Muscle of leg (tissue), 11 donors: Measurements from ENCODE around the gene MEN1. TPM values are rescaled to one million over a fixed set of nuclear protein-coding genes. Genes with fewer than 3 reads are reported as not detected.

Source experiments
- DNase-seq: peaks from one replicate; pipeline ENCODE4 v3.0.0; 2013
- H3K27ac ChIP-seq: one replicate; pipeline ENCODE4 v1.5.1; 2013; ENCODE audit warnings: mild to moderate bottlenecking, low read length, control low read depth
- H3K27me3 ChIP-seq: one replicate; pipeline ENCODE4 v1.6.1; 2013; ENCODE audit warnings: low read length; ENCODE audit not compliant: control insufficient read depth, insufficient read depth
- H3K36me3 ChIP-seq: one replicate; pipeline ENCODE4 v1.6.1; 2013; ENCODE audit warnings: low read length; ENCODE audit not compliant: control insufficient read depth, insufficient read depth
- H3K4me1 ChIP-seq: one replicate; pipeline ENCODE4 v1.6.1; 2013; ENCODE audit warnings: low read length; ENCODE audit not compliant: control insufficient read depth, insufficient read depth
- H3K4me3 ChIP-seq: one replicate; pipeline ENCODE4 v1.5.1; 2013; ENCODE audit warnings: low read length, control low read depth
- H3K9me3 ChIP-seq: replicated peaks from 2 replicates; pipeline ENCODE4 v1.6.1; 2013; ENCODE audit warnings: low read depth, low read length; ENCODE audit not compliant: control insufficient read depth
- WGBS: methylation state at CpG from one replicate; pipeline ENCODE4 v1.1.5; 2013; ENCODE audit warnings: missing lambda C conversion rate; ENCODE audit not compliant: insufficient coverage; 5-methylcytosine and 5-hydroxymethylcytosine counted together
- polyA plus RNA-seq, 8 donors: library from polyadenylated mRNA; unstranded; fragments of 120-200 nt; gene quantifications; one replicate each; pipeline versions ENCODE4 v1.2.1 to v1.2.3, GENCODE V29; 2013; ENCODE audit warnings: inconsistent platforms in 1 of 8, low replicate concordance in 1 of 8; ENCODE audit not compliant: insufficient read length in 8 of 8, insufficient read depth in 1 of 8
- total RNA-seq: library from RNA; stranded (reverse); fragments of 120-200 nt; gene quantifications from one replicate; pipeline ENCODE4 v1.2.4, GENCODE V29; 2013

The MEN1 gene
- total and polyA plus RNA-seq, 9 donors = 7.5 to 28.1 (median 22.1) TPM

- no peaks in the 10 kb centered on the region for H3K9me3 ChIP-seq
- no peaks in the 10 kb centered on the region for H3K27me3 ChIP-seq
- H3K4me1 ChIP-seq = peaks cover 76% of the 10 kb centered on the region
- no peak for DNase-seq
- peaks cover 73% of the 10 kb centered on the region for H3K36me3 ChIP-seq
- no peak overlapping the region for H3K4me3 ChIP-seq
- WGBS = 89% methylated on average over 21 of the region's 25 CpGs
- H3K27ac ChIP-seq = peak overlapping the region; percentile 13
Observed at GRCh38 chr11:64854157-64854533, 43.8 kb upstream of the MEN1 start.

GRCh38 chr11:64853709-64854108, 43.4 kb upstream of the MEN1 start:
- Histone ChIP-seq H3K36me3 (peaks cover 68% of the 10 kb centered on the region), H3K27ac (no peak overlapping the region), H3K4me1 (peaks cover 76% of the 10 kb centered on the region), H3K27me3 (no peaks in the 10 kb centered on the region), H3K9me3 (no peaks in the 10 kb centered on the region), H3K4me3 (no peak overlapping the region)
- DNase-seq = no peak
- 75% methylated on average over 18 of the region's 27 CpGs for WGBS

GRCh38 chr11:64852804-64853509, 42.6 kb upstream of the MEN1 start:
- H3K27ac ChIP-seq = no peak overlapping the region
- no peak overlapping the region for H3K4me3 ChIP-seq
- 75% methylated on average over 14 of the region's 24 CpGs for WGBS

GRCh38 chr11:64851831-64852351, 41.5 kb upstream of the MEN1 start:
- Histone ChIP-seq H3K27ac (peak overlapping the region; percentile 21), H3K4me1 (peaks cover 72% of the 10 kb centered on the region), H3K27me3 (no peaks in the 10 kb centered on the region), H3K4me3 (no peak overlapping the region), H3K36me3 (peaks cover 55% of the 10 kb centered on the region), H3K9me3 (no peaks in the 10 kb centered on the region)
- 76% methylated on average over 8 of the region's 8 CpGs for WGBS
- no peak for DNase-seq

More at GRCh38 chr11:64852804-64853509, 42.6 kb upstream of the MEN1 start:
- DNase-seq = no peak
- Histone ChIP-seq H3K27me3 (no peaks in the 10 kb centered on the region), H3K4me1 (peaks cover 75% of the 10 kb centered on the region), H3K9me3 (no peaks in the 10 kb centered on the region), H3K36me3 (peaks cover 63% of the 10 kb centered on the region)

- Histone ChIP-seq H3K27me3 (no peaks in the 10 kb centered on the region), H3K27ac (peak overlapping the region; percentile 21), H3K9me3 (no peaks in the 10 kb centered on the region), H3K36me3 (peaks cover 47% of the 10 kb centered on the region), H3K4me1 (peaks cover 64% of the 10 kb centered on the region), H3K4me3 (no peak overlapping the region)
- no peak for DNase-seq
- 43% methylated on average over 13 of the region's 13 CpGs for WGBS
Observed at GRCh38 chr11:64850979-64851567, 40.7 kb upstream of the MEN1 start.

- no peaks in the 10 kb centered on the region for H3K27me3 ChIP-seq
- 53% methylated on average over 8 of the region's 19 CpGs for WGBS
- peaks cover 36% of the 10 kb centered on the region for H3K36me3 ChIP-seq
- peak; percentile 68 for DNase-seq
- peak overlapping the region; percentile 47 for H3K27ac ChIP-seq
- H3K4me1 ChIP-seq = peaks cover 58% of the 10 kb centered on the region
- H3K9me3 ChIP-seq = no peaks in the 10 kb centered on the region
- no peak overlapping the region for H3K4me3 ChIP-seq
Observed at GRCh38 chr11:64849598-64850356, 39.4 kb upstream of the MEN1 start.

GRCh38 chr11:64848826-64849597, 38.7 kb upstream of the MEN1 start:
- no peak for DNase-seq
- 50% methylated on average over 11 of the region's 16 CpGs for WGBS
- no peaks in the 10 kb centered on the region for H3K27me3 ChIP-seq
- H3K4me1 ChIP-seq = peaks cover 53% of the 10 kb centered on the region
- H3K4me3 ChIP-seq = no peak overlapping the region
- no peak overlapping the region for H3K27ac ChIP-seq
- peaks cover 28% of the 10 kb centered on the region for H3K36me3 ChIP-seq
- H3K9me3 ChIP-seq = no peaks in the 10 kb centered on the region

- H3K4me3 ChIP-seq = no peak overlapping the region
- no peaks in the 10 kb centered on the region for H3K27me3 ChIP-seq
- H3K9me3 ChIP-seq = no peaks in the 10 kb centered on the region
- peaks cover 21% of the 10 kb centered on the region for H3K36me3 ChIP-seq
- 72% methylated on average over 4 of the region's 6 CpGs for WGBS
- DNase-seq = no peak
- no peak overlapping the region for H3K27ac ChIP-seq
- peaks cover 53% of the 10 kb centered on the region for H3K4me1 ChIP-seq
Observed at GRCh38 chr11:64848214-64848825, 38.0 kb upstream of the MEN1 start.

GRCh38 chr11:64846998-64847666, 36.8 kb upstream of the MEN1 start:
- no peak overlapping the region for H3K27ac ChIP-seq
- peaks cover 9% of the 10 kb centered on the region for H3K36me3 ChIP-seq
- no peak overlapping the region for H3K4me3 ChIP-seq
- H3K27me3 ChIP-seq = no peaks in the 10 kb centered on the region
- H3K9me3 ChIP-seq = no peaks in the 10 kb centered on the region
- DNase-seq = peak; percentile 94
- WGBS = 8% methylated on average over 8 of the region's 13 CpGs
- peaks cover 53% of the 10 kb centered on the region for H3K4me1 ChIP-seq
